GM21367 (cell line): ENCODE data around the gene TTLL11.
"Not testable (repeated sequence)": the region's sequence is repeated elsewhere in the genome, so short reads cannot be mapped to it uniquely, and the experiment has no call there.

Experiments
- ATAC-seq: cut with Tn5 transposase; IDR thresholded peaks from one replicate; pipeline ENCODE4 v1.9.1; 2021; ENCODE audit not compliant: unreplicated experiment

Gene TTLL11

GRCh38 chr9:122125509-122126330 is 32.6 kb upstream of the TTLL11 start:
- no peak for ATAC-seq

- ATAC-seq = peak; percentile 55
Measured at GRCh38 chr9:122125158-122125508, 32.0 kb upstream of the TTLL11 start.

- no peak for ATAC-seq
Measured at GRCh38 chr9:122124528-122124927, 31.4 kb upstream of the TTLL11 start.

GRCh38 chr9:122124048-122124447 is 30.9 kb upstream of the TTLL11 start:
- no peak for ATAC-seq

GRCh38 chr9:122122903-122123632 is 30.0 kb upstream of the TTLL11 start:
- no peak for ATAC-seq

- ATAC-seq = no peak
Measured at GRCh38 chr9:122122468-122122867, 29.4 kb upstream of the TTLL11 start.

- no peak for ATAC-seq
Measured at GRCh38 chr9:122121931-122122330, 28.8 kb upstream of the TTLL11 start.

GRCh38 chr9:122121391-122121790 is 28.3 kb upstream of the TTLL11 start:
- ATAC-seq = no peak

- no peak for ATAC-seq
Measured at GRCh38 chr9:122120316-122121071, 27.4 kb upstream of the TTLL11 start.

GRCh38 chr9:122119721-122120120 is 26.6 kb upstream of the TTLL11 start:
- no peak for ATAC-seq

GRCh38 chr9:122119166-122119521 is 26.0 kb upstream of the TTLL11 start:
- ATAC-seq = no peak

- ATAC-seq = no peak
Measured at GRCh38 chr9:122118343-122119165, 25.4 kb upstream of the TTLL11 start.

GRCh38 chr9:122117241-122117640 is 24.1 kb upstream of the TTLL11 start:
- ATAC-seq = not testable (repeated sequence)

GRCh38 chr9:122116448-122117173 is 23.5 kb upstream of the TTLL11 start:
- ATAC-seq = no peak

GRCh38 chr9:122116040-122116439 is 22.9 kb upstream of the TTLL11 start:
- ATAC-seq = no peak

GRCh38 chr9:122115176-122116035 is 22.3 kb upstream of the TTLL11 start:
- no peak for ATAC-seq

GRCh38 chr9:122113574-122113973 is 20.5 kb upstream of the TTLL11 start:
- ATAC-seq = no peak

- no peak for ATAC-seq
Measured at GRCh38 chr9:122112238-122112637, 19.1 kb upstream of the TTLL11 start.

GRCh38 chr9:122111413-122112085 is 18.4 kb upstream of the TTLL11 start:
- ATAC-seq = no peak
